HUDEP-2 (cell line): Measurements from ENCODE around the gene AMBRA1.

Experiments used
- DNase-seq, 76 experiments: peaks; one replicate each; lab custom pipeline; 2025; ENCODE audit not compliant: unreplicated experiment in 76 of 76; lab: John Stamatoyannopoulos, UW

Gene AMBRA1

GRCh38 chr11:46410021-46410420, 183.8 kb downstream of the AMBRA1 start:
- DNase-seq, result no peak

DNA sequence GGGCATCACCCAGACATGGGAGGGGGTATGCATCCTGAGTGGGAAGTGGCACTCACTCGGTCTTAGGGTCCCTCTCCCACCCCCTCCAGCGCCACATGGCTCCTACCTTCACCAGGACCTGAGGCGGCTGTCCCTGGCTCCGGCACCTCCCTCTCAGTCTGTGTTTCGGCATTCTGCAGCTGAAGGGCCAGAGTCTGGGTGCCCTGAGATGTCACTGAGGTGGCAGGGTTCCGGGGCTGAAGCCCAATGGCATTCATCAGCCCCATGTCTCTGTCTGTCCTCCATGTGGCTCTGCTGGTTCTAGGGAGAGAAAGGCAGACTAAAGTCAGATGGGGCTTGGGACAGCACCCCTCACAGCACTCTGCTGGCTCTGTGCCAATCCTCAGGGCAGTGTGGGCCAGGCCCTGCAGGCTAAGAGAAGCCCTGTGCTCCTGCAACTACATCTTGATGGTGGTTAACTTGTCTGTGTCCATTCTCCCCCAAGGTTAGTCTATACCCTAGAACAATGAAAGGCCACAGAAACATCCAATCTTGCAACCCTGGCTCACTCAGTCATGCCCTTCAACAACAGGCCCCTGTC, 185.3 kb downstream of the AMBRA1 start:
- DNase-seq, result no peak

GRCh38 chr11:46407635-46408034, 186.2 kb downstream of the AMBRA1 start:
- no peak for DNase-seq

DNA sequence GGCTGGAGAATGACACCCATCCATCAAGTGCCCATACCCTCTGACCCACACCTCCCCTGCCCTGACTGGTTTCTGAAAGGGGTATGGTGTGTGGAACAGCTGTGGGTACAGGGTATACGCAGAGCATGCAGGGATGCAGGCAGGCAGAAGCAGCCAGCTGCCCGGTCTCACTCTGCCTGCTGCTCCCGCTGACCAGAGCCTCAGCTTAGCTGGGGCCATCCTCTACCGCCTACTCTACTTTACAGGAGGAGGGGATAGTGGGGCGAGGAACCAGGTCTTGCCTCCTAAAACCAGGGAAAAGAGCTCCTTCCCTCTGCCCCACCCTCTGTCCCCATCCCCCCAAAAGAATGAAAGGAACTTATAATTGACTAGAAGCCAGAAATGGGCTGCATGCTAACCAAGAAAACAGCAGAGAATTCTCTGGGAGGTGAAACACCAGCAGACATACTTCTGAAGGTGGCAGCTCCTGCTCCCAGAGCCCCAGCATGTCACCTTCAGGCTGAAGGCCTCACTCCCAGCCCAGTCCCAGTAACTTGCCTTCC, 189.3 kb downstream of the AMBRA1 start:
- DNase-seq, result no peak

DNA sequence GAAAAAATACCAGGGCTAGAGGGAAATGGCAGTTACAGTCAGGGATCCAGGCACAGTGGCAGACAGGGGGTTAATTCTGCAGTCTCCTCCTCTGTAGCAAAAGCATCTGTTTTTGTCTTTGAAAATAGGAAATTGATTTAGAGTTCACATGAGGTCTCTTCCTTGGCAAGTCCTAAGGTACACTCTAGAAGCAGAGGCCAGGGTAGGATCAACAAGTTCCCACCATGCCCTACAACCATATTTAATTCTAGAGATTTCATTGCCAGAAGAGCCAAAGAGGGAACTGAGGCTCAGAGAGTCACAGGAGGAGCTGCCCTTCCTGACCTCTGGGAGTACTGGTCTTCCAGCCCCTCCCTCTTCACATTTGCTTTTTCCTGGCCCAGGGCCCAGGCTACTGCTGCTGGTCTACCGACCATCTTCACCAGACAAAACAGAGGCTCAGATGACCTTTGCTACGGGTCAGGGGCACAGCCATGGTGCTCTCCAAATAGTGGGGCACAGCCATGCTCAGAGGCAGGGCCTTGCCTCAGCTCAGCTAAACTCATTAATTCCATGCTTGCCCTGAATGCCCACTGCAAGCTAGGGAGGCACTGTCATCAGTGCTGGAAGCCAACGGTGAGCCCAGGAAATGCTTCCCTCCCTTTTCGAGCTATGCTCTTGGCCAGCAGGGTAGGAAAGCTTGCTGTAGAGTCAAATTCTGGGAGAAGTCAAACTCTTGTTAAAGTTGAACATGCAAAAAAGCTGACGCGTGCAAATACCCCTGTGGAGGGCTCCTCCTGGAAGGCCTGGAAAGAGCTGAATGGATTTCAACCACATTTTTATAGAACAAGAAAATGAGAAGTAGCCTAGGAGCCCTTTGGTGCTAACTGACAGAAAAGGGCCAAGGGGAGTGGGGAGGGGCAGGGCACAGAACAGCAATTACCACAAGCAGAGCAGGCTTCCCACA, 190.6 kb downstream of the AMBRA1 start:
- DNase-seq, result no peak

- no peak for DNase-seq
Observed at GRCh38 chr11:46397526-46397925, 196.3 kb downstream of the AMBRA1 start.

GRCh38 chr11:46393759-46394158, 200.1 kb downstream of the AMBRA1 start:
- DNase-seq, result no peak

- no peak for DNase-seq
Observed at GRCh38 chr11:46393231-46393616, 200.6 kb downstream of the AMBRA1 start.

DNA sequence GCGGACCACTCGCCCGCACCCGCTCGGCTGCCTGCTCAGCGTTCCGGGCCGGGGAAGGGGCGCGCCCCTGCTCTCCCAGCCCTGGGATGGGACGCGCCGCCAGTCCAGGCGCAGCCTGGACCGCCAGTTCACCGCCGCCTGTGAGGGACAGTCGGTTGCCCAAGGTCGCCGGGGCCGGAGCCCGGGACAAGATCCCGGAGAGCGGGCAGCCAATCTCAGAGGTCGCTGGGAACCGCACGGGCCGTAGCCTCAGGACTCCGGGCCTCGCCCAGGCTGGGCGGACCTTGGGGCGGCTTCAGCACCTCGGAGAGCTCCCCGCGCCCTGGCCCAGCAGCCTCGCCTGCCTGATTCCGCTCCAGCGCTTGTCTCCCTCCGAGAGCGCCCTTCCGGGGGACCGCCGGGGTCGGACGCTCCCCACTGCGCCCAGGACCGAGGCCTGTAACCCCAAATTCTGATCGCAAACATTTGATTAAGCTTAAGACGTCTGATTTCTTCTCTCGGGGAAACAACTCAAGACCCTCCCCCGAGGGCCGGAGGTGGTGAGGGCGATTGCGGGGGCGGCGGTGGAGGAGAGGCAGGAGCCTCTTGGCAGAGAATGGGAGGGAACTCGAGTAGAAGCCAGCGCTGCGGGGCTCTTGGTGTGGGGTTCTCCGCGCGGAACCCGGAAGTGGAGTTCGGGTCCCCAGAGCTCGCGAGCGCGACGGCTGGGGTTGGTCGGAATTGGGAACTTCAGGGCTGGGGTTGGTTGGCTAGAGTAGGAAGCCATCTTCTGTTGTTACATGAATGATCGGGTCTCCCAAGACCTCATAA, 201.2 kb downstream of the AMBRA1 start:
- DNase-seq, result peak in 71 of 76 experiments; percentile 11 to 86 (median 67)

DNA sequence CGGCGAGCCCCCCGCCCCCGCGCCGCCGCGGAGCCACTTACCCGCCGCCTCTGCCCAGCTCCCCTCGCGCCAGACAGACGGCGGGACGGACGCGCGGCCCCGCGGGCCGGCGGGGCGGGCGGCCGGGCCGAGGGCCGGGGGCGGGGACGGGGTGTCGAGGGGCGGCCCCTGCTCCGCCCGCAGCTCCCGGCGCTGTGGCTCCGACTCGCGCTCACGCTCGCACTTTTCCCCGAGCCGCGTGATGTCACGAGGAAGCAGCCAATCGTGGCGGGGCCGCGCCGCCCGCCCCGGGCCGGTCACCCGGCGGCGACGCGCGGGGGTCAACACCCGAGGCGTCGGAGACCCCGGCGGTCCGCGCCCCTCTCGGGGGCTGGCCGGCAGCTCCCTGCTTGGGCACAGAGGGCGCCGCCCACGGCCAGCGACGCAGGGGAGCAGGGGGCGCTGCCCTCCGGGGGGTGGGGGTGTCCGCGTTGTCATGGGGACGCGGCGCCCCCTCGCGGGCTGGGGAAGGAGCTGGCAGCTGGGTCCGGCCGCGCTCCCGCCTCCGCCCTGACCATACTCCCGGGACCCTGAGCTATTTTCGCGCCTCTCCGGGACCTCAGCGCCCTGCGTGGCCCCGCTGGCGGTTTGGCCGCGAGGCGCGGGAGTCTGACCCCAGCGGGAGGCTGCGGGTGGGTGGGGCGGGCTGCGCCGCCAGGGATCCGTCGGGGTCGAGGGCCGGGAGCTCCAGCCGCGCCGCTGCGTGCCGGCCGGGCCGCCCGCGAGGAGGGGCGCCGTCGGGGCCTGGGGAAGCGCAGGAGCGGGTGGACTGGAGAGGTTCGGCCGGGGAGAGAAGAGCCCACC, 202.0 kb downstream of the AMBRA1 start, which contains the start of gene CHRM4:
Gene CHRM4, minus strand, starts transcription at position 199 of the 843 bp plus-strand sequence. CDS start 5,219 bp downstream, outside the sequence.
- DNase-seq, result peak in 29 of 76 experiments; percentile 7 to 55 (median 27)

DNA sequence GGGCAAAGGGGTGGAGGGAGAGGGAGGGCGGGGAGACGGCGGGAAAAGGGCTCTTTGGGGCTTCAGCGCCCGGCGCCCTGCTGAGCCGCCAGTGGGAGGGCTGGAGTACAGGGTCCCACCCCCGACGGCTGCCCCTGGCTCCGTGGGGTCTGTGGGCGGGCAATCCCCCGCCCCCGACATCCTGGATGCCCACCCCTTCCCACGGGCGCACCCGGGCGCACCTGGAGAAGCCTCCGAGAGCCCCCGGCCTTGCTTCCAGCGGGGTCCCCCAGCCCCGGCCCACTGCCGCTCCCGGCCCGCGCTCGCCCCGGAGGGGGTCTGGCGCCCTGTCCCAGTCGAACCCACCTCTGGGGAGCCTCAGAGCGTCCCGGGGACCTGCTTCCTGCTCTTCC, 202.6 kb downstream of the AMBRA1 start:
- no peak for DNase-seq

- peak in 5 of 76 experiments; percentile 11 to 39 (median 16) for DNase-seq
Observed at GRCh38 chr11:46390331-46391171, 203.3 kb downstream of the AMBRA1 start.

DNA sequence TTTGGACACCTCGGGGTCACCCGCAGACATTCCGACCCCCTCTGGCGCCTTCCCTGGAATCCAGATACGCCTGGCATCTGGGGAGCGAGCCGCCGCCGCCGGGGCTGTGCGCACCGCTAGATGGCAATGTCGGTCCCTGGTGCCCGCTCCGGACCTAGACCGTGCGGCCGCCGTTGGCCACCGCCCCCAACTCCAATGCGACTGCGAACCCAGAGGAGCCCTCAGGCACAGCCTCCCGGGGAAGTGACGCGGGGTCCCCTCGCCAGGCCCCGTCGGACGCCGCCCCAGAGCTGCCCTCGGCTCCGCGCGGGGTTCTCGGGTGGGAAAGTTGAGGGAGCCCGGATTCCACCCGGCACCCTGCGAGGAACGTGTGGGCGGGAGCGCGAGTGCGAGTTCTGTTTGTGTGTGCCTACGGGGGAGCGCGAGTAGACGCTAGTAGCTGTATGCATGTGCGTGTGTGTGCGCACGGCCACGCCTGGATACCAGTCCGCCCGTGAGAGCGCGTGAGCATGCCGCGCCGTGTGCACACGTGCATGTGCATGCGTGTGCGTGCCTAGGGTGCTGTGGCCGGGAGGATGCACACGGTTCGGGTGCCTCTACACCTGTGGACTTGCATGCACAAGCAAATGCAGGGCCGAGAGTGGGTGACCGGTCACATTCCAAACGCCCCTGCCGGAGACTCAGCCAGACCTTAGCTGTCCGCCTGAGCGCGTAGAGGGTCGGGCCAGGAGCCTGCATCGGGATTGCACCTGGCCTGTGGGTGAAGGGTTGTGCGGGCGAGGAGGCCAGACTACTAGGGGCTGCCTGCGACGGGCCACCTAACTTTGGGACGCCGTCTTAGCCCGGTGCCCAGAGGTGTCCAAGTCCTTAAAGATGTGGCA, 204.1 kb downstream of the AMBRA1 start:
- DNase-seq, result peak in 63 of 76 experiments; percentile 7 to 75 (median 51)

GRCh38 chr11:46388619-46389449, 205.0 kb downstream of the AMBRA1 start:
- peak in 2 of 76 experiments; percentile 10 to 37 for DNase-seq

DNA sequence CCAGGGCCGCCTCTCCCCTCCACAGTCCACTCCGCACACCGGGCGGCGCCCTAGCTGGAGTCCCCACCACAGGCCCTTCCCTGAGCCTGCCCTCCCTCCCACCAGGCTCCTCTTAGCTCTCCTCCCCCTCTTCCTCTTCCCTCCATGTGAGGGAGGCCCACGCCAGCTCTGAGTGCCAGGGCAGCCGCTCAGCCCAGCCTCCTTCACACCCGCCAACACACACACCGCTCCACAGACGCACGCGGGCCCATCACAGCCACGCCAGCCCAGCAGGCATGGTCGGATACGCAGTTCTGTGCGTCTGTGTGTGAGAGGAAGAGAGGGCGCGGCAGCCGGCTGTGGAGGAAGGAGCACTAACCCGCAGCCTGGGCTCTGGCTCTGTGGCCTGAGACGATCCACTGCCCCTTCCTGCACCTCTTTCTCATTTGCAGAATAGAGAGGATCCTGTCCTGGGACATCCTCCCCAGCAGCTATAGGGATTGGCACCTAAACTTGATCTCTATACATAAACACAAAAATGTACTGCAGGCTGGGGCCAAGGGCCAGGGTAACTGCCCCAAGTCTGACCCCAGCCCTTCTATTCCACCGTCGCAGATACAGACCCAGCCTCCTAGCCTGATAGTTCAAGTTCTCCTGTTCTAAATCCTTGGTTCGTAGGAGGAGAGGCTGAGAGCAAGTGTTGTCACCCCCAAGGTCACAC, 205.8 kb downstream of the AMBRA1 start:
- peak in 1 of 76 experiments; percentile 18 for DNase-seq

DNA sequence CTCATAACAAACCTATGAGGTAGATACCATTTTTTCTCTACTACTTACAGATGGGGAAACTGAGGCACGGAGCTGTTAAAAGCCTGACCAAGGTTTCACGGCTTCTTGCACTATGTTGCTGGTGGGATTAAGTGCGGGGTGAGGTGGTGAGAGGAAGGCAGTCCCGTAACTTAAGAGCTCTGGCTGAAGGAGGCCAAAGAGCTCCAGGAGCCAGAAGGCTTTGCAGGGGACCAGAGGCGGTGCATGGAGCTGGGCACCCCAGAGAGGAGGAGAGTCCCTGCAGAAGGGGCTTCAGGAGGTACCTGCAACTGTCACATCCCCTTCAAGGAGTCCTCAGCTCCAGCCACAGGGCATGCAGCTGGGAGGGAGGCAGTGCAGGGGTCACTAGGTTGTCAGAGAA, 206.4 kb downstream of the AMBRA1 start:
- DNase-seq, result no peak
